NB4 (cell line): ENCODE data around the gene PFKFB3.

ENCODE experiments used
- DNase-seq: peaks from one replicate; pipeline ENCODE4 v3.0.0; 2010; ENCODE audit warnings: low read depth
- H3K4me3 ChIP-seq: one replicate; pipeline ENCODE4 v1.5.1; 2011; ENCODE audit warnings: mild to moderate bottlenecking, low read depth, low read length, moderate library complexity
- CTCF ChIP-seq: IDR thresholded peaks from one replicate; pipeline ENCODE4 v1.5.1; 2012; ENCODE audit warnings: low read depth, low read length
- MAX ChIP-seq: IDR thresholded peaks from 2 replicates; pipeline ENCODE4 v1.6.1; 2011; ENCODE audit warnings: low read depth, low read length
- MYC ChIP-seq: IDR thresholded peaks from 2 replicates; pipeline ENCODE4 v1.6.1; 2011; ENCODE audit warnings: low read depth, low read length
- POLR2A ChIP-seq: IDR thresholded peaks from 2 replicates; pipeline ENCODE4 v1.6.1; 2011; ENCODE audit warnings: mild to moderate bottlenecking; ENCODE audit not compliant: insufficient read length; ENCODE audit errors: extremely low read depth

The PFKFB3 gene

GRCh38 chr10:6296828-6297251, 94.1 kb downstream of the PFKFB3 start:
- TF ChIP-seq CTCF, result no peak
- no peak for TF ChIP-seq POLR2A
- TF ChIP-seq MYC, result no peak
- H3K4me3 ChIP-seq, result no peak overlapping the region
- no peak for DNase-seq

GRCh38 chr10:6297522-6297921, 94.8 kb downstream of the PFKFB3 start:
- no peak overlapping the region for H3K4me3 ChIP-seq
- TF ChIP-seq CTCF (no peak), MAX (no peak), MYC (no peak), POLR2A (no peak)
- DNase-seq, result no peak

- TF ChIP-seq MAX, result no peak
- TF ChIP-seq MYC, result no peak
- no peak for TF ChIP-seq POLR2A
- TF ChIP-seq CTCF, result no peak
Observed at GRCh38 chr10:6297951-6298381, 95.2 kb downstream of the PFKFB3 start.

GRCh38 chr10:6298428-6298827, 95.7 kb downstream of the PFKFB3 start:
- TF ChIP-seq MAX (no peak), CTCF (no peak), POLR2A (no peak)
- no peak overlapping the region for H3K4me3 ChIP-seq
- DNase-seq, result no peak

More at GRCh38 chr10:6297951-6298381, 95.2 kb downstream of the PFKFB3 start:
- no peak for DNase-seq
- H3K4me3 ChIP-seq, result no peak overlapping the region

GRCh38 chr10:6299234-6299633, 96.5 kb downstream of the PFKFB3 start:
- DNase-seq, result no peak
- TF ChIP-seq CTCF (no peak), MAX (no peak), POLR2A (no peak), MYC (no peak)
- H3K4me3 ChIP-seq, result no peak overlapping the region

- DNase-seq, result no peak
- TF ChIP-seq MYC (no peak), MAX (no peak), POLR2A (no peak), CTCF (no peak)
- H3K4me3 ChIP-seq, result no peak overlapping the region
Observed at GRCh38 chr10:6299743-6300105, 97.0 kb downstream of the PFKFB3 start.
